Heart left ventricle (tissue), 13 donors: ENCODE data around the gene RBM28.

ENCODE experiments used
- POLR2A ChIP-seq, 2 donors: fragments of 450-650 bp; IDR thresholded peaks; one replicate each; pipeline ENCODE4 v1.6.1; 2017; ENCODE audit warnings: antibody characterized with exemption in 2 of 2, mild to moderate bottlenecking in 2 of 2, moderate library complexity in 2 of 2
- TF ChIP-seq, protein P1 (sequence below), 12 donors: fragments of 200-600 bp; sonication (generic) in 4 of 12; IDR thresholded peaks; one replicate each; pipeline versions ENCODE4 v1.5.0 to v1.8.0; 2018 to 2022; ENCODE audit warnings: antibody characterized with exemption in 12 of 12, mild to moderate bottlenecking in 5 of 12
- donor health status: ischemic (EF 13 %, LVEDD 7.1; RV severe dilation, severe dysfunction).
- donor health status: DM: no; HTN: yes; CAD: no.
- donor health status: DM: no; HTN: no; CAD: no.
- donor health status: ischemic (EF 25% LVEDD 6.9; RV normal size, moderate dysfunction).
- donor health status: ischemic (EF 25% LVEDD 5.7; RV mildly dilated, moderate dysfunction).
- donor health status: ischemic (EF 35%, LVEDD 5.7; RV mildly dilated, moderate dysfunction).
- donor health status: nonischemic (EF 11% LVEDD 7.7; RV severe dilation, severe dysfunction).
- donor health status: DM: yes; HTN: yes; CAD: no.
- donor health status: PGD.
- donor health status: ischemic (EF 29% LVEDD 5.4; RV normal size, mild dysfunction).
- donor health status: nonischemic (EF 23%, LVEDD 6.1; RV moderate dilation, normal function).

DNA sequence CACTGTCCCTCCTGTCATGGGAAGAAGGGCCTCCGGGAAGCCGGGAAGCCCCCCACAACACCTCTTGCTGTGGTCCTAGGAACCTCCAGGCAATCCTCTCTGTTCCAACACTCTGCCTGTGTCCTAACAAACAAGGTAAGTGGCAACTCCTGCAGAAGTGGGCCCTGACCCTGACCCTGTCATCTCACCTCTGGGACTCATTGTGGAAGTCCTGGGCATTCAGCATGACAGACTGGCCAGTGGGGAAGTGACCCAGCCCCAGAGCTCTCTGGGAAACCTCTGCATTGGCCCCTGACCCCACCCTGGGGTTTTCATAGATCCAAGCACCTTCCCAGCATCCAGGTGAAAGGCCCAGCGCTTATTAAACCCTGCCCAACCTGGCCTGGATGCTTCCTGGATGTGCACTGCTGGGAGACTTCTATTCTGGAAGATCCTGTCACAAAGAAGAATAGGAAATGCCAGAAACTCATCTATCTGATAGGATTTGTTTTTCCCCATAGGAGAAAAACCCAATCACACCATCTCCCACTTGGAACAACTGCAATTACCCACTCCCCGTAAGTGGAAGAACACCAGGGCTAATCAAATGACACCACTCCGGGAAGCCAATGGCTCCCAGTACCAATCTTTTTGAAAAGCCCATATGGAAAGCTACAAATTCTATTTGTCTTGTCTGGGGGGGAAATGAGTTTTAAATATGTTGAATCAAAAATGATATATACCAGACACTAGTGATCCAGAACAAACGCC, 78.4 kb downstream of the RBM28 start:
- TF ChIP-seq, protein P1, sequence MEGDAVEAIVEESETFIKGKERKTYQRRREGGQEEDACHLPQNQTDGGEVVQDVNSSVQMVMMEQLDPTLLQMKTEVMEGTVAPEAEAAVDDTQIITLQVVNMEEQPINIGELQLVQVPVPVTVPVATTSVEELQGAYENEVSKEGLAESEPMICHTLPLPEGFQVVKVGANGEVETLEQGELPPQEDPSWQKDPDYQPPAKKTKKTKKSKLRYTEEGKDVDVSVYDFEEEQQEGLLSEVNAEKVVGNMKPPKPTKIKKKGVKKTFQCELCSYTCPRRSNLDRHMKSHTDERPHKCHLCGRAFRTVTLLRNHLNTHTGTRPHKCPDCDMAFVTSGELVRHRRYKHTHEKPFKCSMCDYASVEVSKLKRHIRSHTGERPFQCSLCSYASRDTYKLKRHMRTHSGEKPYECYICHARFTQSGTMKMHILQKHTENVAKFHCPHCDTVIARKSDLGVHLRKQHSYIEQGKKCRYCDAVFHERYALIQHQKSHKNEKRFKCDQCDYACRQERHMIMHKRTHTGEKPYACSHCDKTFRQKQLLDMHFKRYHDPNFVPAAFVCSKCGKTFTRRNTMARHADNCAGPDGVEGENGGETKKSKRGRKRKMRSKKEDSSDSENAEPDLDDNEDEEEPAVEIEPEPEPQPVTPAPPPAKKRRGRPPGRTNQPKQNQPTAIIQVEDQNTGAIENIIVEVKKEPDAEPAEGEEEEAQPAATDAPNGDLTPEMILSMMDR (IDR thresholded peaks at IDR 0.05), result no peak
- no peak for TF ChIP-seq POLR2A (IDR thresholded peaks at IDR 0.05)
